ENCODE measurements around the gene AUH. TPM values are rescaled to one million over a fixed set of nuclear protein-coding genes. Genes with fewer than 3 reads are reported as not detected.

Gene AUH
- polyA plus RNA-seq, 3 donors = 4.0 to 9.9 (median 8.4) TPM

- peak in 2 of 3 donors; percentile 36 to 52 for DNase-seq
- no peak overlapping the region for H3K4me3 ChIP-seq (replicated peaks in 1 of 3; ENCODE audit: low read depth in 2 of 3, low read length in 3 of 3)
- intact Hi-C loops (cut with micrococcal nuclease) = no loop called here
- 92% methylated on average over 1 of the region's 1 CpG for WGBS (ENCODE audit: insufficient coverage)
- no peak overlapping the region for H3K9ac ChIP-seq (ENCODE audit: insufficient read depth, low read length, poor library complexity, severe bottlenecking)
- H3K9me3 ChIP-seq (replicated peaks in 1 of 2; ENCODE audit: control insufficient read depth in 1 of 2, insufficient read depth in 1 of 2, low read length in 2 of 2) = peaks cover 6 to 7% of the 10 kb centered on the region in 2 donors
- peaks cover 30 to 46% of the 10 kb centered on the region in 2 donors for H3K36me3 Mint-ChIP-seq
- no peak overlapping the region for H2AFZ ChIP-seq (ENCODE audit: insufficient read depth, low read depth, low read length, poor library complexity, severe bottlenecking)
- no peaks in the 10 kb centered on the region for H3K27me3 Mint-ChIP-seq (ENCODE audit: low read depth in 3 of 3)
- peaks cover 19 to 35% of the 10 kb centered on the region in 2 donors for H3K36me3 ChIP-seq (replicated peaks in 1 of 2; ENCODE audit: control insufficient read depth in 1 of 2, insufficient read depth in 2 of 2, low read length in 2 of 2)
- no peak overlapping the region for H3K4me2 ChIP-seq (replicated peaks; ENCODE audit: extremely low read depth, low read length, poor library complexity, severe bottlenecking)
- peaks cover 4% of the 10 kb centered on the region for H4K20me1 ChIP-seq (ENCODE audit: insufficient read depth, low read length)
- H3K27ac Mint-ChIP-seq = peak overlapping the region in 2 of 7 donors; percentile 21 to 32
- no peaks in the 10 kb centered on the region for H3K27me3 ChIP-seq (ENCODE audit: control insufficient read depth in 2 of 2, insufficient read depth in 2 of 2, low read length in 2 of 2)
- TF ChIP-seq, protein P1, sequence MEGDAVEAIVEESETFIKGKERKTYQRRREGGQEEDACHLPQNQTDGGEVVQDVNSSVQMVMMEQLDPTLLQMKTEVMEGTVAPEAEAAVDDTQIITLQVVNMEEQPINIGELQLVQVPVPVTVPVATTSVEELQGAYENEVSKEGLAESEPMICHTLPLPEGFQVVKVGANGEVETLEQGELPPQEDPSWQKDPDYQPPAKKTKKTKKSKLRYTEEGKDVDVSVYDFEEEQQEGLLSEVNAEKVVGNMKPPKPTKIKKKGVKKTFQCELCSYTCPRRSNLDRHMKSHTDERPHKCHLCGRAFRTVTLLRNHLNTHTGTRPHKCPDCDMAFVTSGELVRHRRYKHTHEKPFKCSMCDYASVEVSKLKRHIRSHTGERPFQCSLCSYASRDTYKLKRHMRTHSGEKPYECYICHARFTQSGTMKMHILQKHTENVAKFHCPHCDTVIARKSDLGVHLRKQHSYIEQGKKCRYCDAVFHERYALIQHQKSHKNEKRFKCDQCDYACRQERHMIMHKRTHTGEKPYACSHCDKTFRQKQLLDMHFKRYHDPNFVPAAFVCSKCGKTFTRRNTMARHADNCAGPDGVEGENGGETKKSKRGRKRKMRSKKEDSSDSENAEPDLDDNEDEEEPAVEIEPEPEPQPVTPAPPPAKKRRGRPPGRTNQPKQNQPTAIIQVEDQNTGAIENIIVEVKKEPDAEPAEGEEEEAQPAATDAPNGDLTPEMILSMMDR (IDR thresholded peaks at IDR 0.05) = no peak
- H3K27ac ChIP-seq (ENCODE audit: low read depth in 1 of 2, low read length in 2 of 2) = no peak overlapping the region
- no peaks in the 10 kb centered on the region for H3K79me2 ChIP-seq (ENCODE audit: insufficient read depth, low read length)
- H3K4me1 Mint-ChIP-seq = no peaks in the 10 kb centered on the region
- H3K4me3 Mint-ChIP-seq = no peak overlapping the region
- H3K9me3 Mint-ChIP-seq = peaks cover 3 to 8% (median 5%) of the 10 kb centered on the region in 7 donors
- no peaks in the 10 kb centered on the region for H3K4me1 ChIP-seq (ENCODE audit: control insufficient read depth in 1 of 2, insufficient read depth in 2 of 2, low read length in 2 of 2)
Measured at GRCh38 chr9:91346644-91347043, 15.1 kb downstream of the AUH start.

DNA sequence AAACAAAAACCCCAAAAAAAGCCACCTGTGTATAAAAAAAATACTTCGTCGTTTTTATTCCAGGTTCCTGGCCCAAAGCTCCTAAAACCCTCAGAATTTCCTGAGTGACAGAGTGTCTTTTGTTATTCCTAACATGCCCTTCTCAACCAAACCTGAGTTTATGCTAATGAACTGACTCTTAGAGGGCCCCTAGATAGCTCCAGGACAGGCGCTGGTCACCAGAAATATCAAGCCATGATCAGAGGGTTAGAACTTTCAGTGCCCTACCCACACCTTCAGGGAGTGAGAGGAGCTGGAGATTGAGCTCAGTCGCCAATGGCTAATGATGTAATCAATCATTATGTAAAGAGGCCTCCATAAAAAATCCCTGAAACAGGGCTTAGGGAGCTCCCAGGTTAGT, 15.7 kb downstream of the AUH start:
- H3K27ac ChIP-seq (ENCODE audit: low read depth in 1 of 2, low read length in 2 of 2) = no peak overlapping the region
- peaks cover 6 to 7% of the 10 kb centered on the region in 2 donors for H3K9me3 ChIP-seq (replicated peaks in 1 of 2; ENCODE audit: control insufficient read depth in 1 of 2, insufficient read depth in 1 of 2, low read length in 2 of 2)
- Mint-ChIP-seq H3K27ac (no peak overlapping the region), H3K4me3 (no peak overlapping the region), H3K36me3 (peaks cover 35 to 47% of the 10 kb centered on the region in 2 donors), H3K27me3 (ENCODE audit: low read depth in 3 of 3) (no peaks in the 10 kb centered on the region), H3K4me1 (no peaks in the 10 kb centered on the region), H3K9me3 (peaks cover 3 to 8% (median 5%) of the 10 kb centered on the region in 7 donors)
- no peaks in the 10 kb centered on the region for H3K4me1 ChIP-seq (ENCODE audit: control insufficient read depth in 1 of 2, insufficient read depth in 2 of 2, low read length in 2 of 2)
- H3K4me2 ChIP-seq (replicated peaks; ENCODE audit: extremely low read depth, low read length, poor library complexity, severe bottlenecking) = no peak overlapping the region
- TF ChIP-seq, protein P1 (IDR thresholded peaks at IDR 0.05) = no peak
- no peaks in the 10 kb centered on the region for H3K27me3 ChIP-seq (ENCODE audit: control insufficient read depth in 2 of 2, insufficient read depth in 2 of 2, low read length in 2 of 2)
- H3K36me3 ChIP-seq (replicated peaks in 1 of 2; ENCODE audit: control insufficient read depth in 1 of 2, insufficient read depth in 2 of 2, low read length in 2 of 2) = peaks cover 15 to 35% of the 10 kb centered on the region in 2 donors
- no peaks in the 10 kb centered on the region for H3K79me2 ChIP-seq (ENCODE audit: insufficient read depth, low read length)
- H3K9ac ChIP-seq (ENCODE audit: insufficient read depth, low read length, poor library complexity, severe bottlenecking) = no peak overlapping the region
- no CpG with 5 or more reads among the region's 4 CpGs for WGBS (ENCODE audit: insufficient coverage)
- peaks cover 4% of the 10 kb centered on the region for H4K20me1 ChIP-seq (ENCODE audit: insufficient read depth, low read length)
- H3K4me3 ChIP-seq (replicated peaks in 1 of 3; ENCODE audit: low read depth in 2 of 3, low read length in 3 of 3) = no peak overlapping the region
- DNase-seq = no peak
- intact Hi-C loops (cut with micrococcal nuclease) = no loop called here
- no peak overlapping the region for H2AFZ ChIP-seq (ENCODE audit: insufficient read depth, low read depth, low read length, poor library complexity, severe bottlenecking)
